ENCODE results near the gene HDAC3.
A peak's percentile ranks its signal among the peaks of the same experiment; 100 is the strongest.

Gene HDAC3

DNA sequence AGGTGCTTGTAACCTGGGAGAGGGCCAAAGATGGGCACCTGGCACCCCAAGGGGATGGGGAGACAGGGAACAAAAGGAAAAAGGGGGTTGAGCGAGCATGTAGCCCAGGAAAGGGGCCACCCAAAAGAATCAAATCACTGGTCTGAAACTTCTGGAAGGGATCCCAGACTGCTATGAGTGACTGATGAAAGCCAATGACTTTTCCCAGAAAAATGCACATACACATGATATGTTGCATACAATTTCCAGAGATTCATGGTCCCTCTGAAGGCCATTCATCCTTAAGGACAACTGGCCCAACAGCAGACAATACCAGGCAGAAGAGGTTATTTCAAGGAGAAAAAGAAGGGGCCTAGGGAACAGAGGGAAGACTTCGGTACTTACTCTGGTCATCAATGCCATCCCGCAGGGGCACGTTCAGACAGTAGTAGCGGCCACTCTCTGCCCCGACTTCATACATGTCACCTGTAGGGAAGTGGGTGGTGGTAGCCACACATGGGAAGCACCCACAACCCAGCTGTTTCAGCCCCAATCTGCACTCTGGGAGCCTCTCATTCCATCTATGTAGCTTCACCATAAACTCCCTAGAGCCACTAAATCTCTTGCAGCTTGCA lies 8.4 kb downstream of the HDAC3 start:
- Mint-ChIP-seq H3K4me1 (no peaks in the 10 kb centered on the region), H3K9me3 (no peaks in the 10 kb centered on the region), H3K27me3 (ENCODE audit: low read depth, poor library complexity) (no peaks in the 10 kb centered on the region), H3K36me3 (ENCODE audit: low read depth) (peaks cover 77% of the 10 kb centered on the region), H3K4me3 (no peak overlapping the region), H3K27ac (no peak overlapping the region)
- DNase-seq = no peak
- TF ChIP-seq, protein P1, sequence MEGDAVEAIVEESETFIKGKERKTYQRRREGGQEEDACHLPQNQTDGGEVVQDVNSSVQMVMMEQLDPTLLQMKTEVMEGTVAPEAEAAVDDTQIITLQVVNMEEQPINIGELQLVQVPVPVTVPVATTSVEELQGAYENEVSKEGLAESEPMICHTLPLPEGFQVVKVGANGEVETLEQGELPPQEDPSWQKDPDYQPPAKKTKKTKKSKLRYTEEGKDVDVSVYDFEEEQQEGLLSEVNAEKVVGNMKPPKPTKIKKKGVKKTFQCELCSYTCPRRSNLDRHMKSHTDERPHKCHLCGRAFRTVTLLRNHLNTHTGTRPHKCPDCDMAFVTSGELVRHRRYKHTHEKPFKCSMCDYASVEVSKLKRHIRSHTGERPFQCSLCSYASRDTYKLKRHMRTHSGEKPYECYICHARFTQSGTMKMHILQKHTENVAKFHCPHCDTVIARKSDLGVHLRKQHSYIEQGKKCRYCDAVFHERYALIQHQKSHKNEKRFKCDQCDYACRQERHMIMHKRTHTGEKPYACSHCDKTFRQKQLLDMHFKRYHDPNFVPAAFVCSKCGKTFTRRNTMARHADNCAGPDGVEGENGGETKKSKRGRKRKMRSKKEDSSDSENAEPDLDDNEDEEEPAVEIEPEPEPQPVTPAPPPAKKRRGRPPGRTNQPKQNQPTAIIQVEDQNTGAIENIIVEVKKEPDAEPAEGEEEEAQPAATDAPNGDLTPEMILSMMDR (IDR thresholded peaks at IDR 0.05) = no peak

DNA sequence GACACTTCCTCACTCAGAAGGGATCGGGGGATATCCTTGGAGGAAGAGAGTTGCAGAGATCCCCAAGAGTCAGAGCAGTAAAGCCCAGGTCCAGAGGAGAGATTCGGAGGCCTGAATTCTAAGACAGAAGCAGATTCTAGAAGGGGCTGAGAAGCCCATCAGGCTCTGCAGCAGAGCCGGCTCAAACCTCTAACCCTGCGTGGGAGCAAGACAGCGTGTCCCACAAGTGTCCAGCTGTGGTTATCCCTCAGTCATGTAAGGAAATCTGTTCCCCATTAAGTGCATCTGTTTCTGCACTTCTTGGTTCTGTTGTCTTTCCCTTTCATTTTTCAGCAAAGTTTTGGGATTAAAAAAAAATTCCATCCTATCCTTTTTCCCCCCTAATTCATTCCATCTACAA lies 13.0 kb downstream of the HDAC3 start:
- Mint-ChIP-seq H3K27ac (no peak overlapping the region), H3K4me1 (no peaks in the 10 kb centered on the region), H3K9me3 (no peaks in the 10 kb centered on the region), H3K36me3 (ENCODE audit: low read depth) (peaks cover 61% of the 10 kb centered on the region), H3K27me3 (ENCODE audit: low read depth, poor library complexity) (no peaks in the 10 kb centered on the region), H3K4me3 (no peak overlapping the region)
- no peak for DNase-seq
- TF ChIP-seq, protein P1 (IDR thresholded peaks at IDR 0.05) = no peak

DNA sequence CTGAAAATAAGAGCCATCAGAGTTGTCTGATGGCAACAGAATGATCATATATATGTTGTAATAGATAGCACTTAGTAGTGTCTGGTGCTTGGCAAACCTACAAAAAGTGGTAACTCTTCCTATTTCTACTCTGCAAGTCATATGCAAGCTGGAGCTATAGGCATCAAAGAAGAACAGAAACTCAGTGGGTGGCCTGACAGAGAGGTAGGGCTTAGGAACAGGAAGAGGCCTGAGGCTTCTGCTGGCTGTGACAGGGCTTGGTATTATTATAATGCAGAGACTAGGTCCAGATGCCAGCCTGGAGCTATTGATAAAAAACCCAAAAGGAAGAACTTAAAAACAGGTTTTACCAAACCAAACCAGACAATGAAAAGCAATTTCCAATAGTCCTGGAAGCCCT lies 13.5 kb downstream of the HDAC3 start:
- DNase-seq = no peak
- no peaks in the 10 kb centered on the region for H3K9me3 Mint-ChIP-seq
- H3K27ac Mint-ChIP-seq = no peak overlapping the region
- H3K27me3 Mint-ChIP-seq (ENCODE audit: low read depth, poor library complexity) = no peaks in the 10 kb centered on the region
- no peak overlapping the region for H3K4me3 Mint-ChIP-seq
- peaks cover 56% of the 10 kb centered on the region for H3K36me3 Mint-ChIP-seq (ENCODE audit: low read depth)
- TF ChIP-seq, protein P1 (IDR thresholded peaks at IDR 0.05) = no peak
- peaks cover 1% of the 10 kb centered on the region for H3K4me1 Mint-ChIP-seq

DNA sequence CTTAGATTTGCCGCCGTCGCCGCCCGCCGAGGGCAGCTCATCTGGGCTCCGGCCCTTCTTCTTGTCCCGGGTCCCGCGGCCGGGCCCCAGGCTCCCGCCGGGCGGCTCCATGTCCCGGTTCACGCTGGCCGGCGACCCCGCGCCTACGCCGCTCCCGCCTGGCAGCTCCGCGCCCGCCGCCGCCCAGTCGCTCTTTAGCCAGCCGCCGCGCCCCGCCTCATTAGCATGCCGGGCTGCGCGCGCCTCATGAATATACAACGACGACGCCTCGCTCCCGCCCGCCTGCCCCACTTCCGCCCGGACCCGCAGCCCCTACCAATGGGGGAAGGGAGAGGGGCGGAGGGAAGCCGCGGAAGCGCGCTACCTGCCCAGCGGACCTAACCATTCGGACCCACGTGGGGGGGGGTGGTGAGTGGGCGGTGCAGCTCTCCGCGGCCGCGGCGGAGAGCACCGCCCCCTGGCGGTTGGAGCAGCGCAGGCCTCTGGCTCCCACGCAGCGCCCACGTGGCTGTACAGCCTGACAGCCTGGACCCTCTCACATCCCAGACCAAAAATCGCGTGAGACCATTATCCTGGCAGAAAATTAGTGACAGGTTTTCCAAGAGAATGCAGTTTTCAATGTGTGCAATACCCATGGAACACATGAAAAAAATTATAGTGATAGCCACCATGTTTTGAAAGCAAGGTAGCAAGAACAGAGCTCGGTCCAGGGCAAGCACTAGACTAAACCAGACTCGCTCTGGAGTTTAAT lies 17.7 kb downstream of the HDAC3 start, which contains the start of gene DIAPH1:
Gene DIAPH1, minus strand, starts transcription at position 197 of the 751 bp plus-strand sequence. Its CDS starts 86 bp downstream, at position 111.
- Mint-ChIP-seq H3K27ac (peak within 1 kb of the TSS; percentile 98), H3K4me1 (peaks cover 35% of the 10 kb centered on the region)
- TF ChIP-seq, protein P1 (IDR thresholded peaks at IDR 0.05) = peak; percentile 93

DNA sequence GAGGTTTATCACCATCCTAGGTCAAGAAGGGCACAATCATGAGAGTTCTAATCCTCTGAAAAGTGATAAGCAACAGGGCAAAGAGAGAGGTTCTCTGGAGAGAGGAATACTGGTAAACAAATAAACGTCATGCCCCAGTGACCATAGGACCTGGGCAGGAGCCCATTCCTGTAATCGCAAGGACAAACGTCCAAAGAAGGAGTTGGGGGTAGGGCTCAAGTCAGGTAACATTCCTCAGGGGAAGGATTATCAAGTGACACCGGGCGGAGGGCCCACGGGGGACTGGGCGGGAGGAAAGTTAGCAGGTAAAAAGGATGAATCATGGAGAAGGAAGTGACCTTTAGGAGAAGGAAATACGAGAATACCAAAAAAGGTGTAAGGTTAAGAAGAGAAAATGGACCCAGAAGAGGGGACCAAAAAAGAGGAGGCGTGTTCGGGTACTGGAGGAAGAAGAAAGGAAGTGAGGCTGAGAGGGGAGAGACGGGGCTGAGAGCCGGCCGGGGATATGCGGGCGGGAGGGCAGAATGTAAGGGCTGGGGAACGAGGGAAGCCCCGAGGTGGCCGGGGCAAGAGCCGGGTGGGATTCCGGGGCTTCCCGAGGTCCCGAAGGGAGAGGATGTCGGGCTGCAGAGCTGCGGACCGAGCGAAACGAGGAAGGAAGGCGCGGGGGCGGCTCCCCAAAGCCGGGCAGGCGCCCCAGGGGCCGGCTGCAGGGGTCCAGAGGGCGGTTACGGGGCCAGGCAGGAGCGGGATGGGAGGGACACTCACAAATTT lies 18.4 kb downstream of the HDAC3 start:
- peak overlapping the region; percentile 98 for H3K27ac Mint-ChIP-seq
- H3K4me1 Mint-ChIP-seq = peaks cover 42% of the 10 kb centered on the region
- peak; percentile 38 for DNase-seq
- H3K36me3 Mint-ChIP-seq (ENCODE audit: low read depth) = peaks cover 26% of the 10 kb centered on the region
- TF ChIP-seq, protein P1 (IDR thresholded peaks at IDR 0.05) = no peak
- peaks cover 2% of the 10 kb centered on the region for H3K27me3 Mint-ChIP-seq (ENCODE audit: low read depth, poor library complexity)
- peak overlapping the region; percentile 100 for H3K4me3 Mint-ChIP-seq
- H3K9me3 Mint-ChIP-seq = no peaks in the 10 kb centered on the region

More for the DNA sequence above, 17.7 kb downstream of the HDAC3 start, which contains the start of gene DIAPH1:
- peaks cover 34% of the 10 kb centered on the region for H3K36me3 Mint-ChIP-seq (ENCODE audit: low read depth)
- peak; percentile 96 for DNase-seq
- peak within 1 kb of the TSS; percentile 100 for H3K4me3 Mint-ChIP-seq
- H3K27me3 Mint-ChIP-seq (ENCODE audit: low read depth, poor library complexity) = no peaks in the 10 kb centered on the region
- H3K9me3 Mint-ChIP-seq = no peaks in the 10 kb centered on the region
